Stromal cell of bone marrow (primary cell): ENCODE data around the gene SSNA1.

Experiments
- DNase-seq: peaks from one replicate; pipeline ENCODE4 v3.0.0-alpha.2; 2012; ENCODE audit warnings: low read depth

Gene SSNA1

DNA sequence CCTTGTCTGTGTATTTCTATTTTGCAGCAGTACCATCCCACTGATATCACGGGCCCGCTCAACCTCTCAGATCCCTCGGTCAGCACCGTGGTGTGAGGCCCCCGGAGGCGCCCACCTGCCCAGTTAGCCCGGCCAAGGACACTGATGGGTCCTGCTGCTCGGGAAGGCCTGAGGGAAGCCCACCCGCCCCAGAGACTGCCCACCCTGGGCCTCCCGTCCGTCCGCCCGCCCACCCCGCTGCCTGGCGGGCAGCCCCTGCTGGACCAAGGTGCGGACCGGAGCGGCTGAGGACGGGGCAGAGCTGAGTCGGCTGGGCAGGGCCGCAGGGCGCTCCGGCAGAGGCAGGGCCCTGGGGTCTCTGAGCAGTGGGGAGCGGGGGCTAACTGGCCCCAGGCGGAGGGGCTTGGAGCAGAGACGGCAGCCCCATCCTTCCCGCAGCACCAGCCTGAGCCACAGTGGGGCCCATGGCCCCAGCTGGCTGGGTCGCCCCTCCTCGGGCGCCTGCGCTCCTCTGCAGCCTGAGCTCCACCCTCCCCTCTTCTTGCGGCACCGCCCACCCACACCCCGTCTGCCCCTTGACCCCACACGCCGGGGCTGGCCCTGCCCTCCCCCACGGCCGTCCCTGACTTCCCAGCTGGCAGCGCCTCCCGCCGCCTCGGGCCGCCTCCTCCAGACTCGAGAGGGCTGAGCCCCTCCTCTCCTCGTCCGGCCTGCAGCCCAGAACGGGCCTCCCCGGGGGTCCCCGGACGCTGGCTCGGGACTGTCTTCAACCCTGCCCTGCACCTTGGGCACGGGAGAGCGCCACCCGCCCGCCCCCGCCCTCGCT, 20.5 kb upstream of the SSNA1 start:
- no peak for DNase-seq

DNA sequence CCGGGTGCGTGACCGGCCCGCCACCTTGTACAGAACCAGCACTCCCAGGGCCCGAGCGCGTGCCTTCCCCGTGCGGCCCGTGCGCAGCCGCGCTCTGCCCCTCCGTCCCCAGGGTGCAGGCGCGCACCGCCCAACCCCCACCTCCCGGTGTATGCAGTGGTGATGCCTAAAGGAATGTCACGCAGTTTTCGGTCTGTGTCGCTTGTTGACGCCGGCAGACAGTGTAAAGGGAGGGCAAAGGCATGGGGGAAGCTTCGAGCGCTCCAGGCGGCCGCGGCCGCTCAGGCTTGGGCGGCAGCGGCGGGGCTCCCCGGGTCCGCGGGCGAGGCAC, 19.9 kb upstream of the SSNA1 start:
- DNase-seq, result no peak

DNA sequence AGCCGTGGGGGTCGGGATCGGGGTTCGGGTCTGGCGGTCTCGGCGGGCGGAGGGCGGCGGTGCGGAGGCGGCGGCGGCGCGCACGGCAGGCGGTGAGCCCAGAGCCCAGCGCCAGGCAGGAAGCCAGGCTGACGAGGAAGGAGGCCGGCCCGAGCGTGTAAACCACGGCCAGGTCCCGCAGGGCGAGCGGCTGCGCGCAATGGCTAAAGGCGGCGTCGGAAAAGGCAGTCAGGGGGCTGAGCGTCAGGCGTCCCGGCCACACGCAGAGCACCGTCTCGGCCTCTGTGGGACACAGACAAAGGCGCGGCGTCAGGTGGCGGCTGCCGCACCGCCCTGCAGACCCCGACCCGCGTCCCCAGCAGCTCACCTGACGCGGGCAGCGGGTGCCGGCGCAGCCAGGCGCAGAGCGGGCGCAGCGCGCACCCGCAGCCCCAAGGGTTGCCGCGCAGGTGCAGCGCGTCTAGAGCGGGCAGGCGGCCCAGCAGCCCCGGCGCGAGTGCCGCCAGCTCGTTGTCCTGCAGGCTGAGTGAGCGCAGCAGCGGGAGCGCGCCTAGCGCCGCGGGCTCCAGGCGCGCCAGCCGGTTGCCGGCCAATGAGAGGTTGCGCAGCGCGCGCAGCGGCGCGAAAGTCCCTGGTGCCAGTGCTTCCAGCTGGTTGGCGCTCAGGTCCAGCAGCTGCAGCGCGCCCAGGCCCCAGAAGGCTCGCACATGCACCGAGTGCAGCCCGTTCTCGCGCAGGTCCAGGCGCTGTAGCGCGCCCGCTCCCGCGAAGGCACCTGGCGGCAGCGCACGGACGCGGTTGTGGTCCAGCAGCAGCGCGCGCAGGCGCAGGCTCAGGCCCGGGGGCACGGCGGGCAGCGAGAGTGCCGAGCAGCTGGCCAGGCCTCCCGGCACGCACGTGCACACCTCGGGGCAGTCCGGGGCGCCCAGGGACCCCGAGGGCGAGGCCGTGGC, 19.3 kb upstream of the SSNA1 start:
- DNase-seq, result no peak

DNA sequence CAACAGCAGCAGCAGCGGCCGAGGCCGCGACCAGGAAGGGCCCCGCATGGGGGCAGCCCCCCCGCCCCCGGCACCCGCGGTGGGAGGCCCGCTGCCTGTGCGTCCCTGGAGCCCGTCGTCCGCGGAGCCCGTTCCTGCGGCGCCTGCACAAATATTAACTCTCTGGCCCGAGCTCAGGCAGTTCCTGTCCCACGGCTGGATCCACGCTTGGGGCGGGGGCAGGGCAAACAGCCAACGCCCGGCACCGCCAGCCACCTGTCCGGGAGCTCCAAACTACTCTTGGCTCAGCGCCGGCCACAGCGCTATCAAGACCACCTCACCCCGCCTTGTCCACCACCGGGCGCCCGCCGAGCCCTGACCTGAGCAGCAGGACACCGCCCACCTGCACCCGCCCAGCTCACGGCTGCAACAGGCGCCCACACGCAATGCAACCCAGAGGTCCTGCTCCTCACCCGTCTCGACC, 18.5 kb upstream of the SSNA1 start, which contains the start of gene LRRC26:
Gene LRRC26 (minus strand): TSS at position 156 of the 463 bp plus-strand sequence. CDS start 108 bp downstream, at position 48.
- no peak for DNase-seq

DNA sequence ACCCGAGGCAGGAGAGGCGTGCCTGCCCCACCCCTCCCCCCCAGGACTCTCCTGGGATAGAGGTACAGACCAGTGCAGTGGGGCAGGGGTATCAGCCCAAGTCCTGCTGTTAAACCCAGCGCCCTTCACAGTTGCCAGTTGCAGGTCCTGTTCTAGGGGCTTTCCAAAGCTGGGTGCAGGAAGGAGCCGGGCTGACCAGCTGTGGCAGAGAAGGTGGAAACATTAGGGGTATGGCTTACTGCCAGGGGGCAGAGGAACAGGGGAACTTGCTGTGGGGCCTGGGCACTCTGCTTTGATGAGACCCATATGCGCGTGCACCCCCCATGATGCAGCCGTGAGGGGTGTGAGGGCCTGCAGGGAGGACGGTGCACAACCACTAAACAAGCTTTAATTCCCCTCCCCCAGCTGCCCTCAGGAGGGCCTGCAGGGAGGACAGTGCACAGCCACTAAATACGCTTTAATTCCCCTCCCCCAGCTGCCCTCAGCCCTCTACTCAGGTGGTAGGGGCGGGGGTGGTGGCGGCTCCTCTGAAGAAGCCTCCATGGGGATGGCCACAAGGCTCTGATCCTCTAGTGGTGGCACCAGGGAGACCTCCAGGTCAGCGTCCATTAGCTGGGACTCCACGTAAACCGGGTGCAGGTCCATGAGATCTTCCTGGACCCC, 17.9 kb upstream of the SSNA1 start:
- DNase-seq, result no peak

DNA sequence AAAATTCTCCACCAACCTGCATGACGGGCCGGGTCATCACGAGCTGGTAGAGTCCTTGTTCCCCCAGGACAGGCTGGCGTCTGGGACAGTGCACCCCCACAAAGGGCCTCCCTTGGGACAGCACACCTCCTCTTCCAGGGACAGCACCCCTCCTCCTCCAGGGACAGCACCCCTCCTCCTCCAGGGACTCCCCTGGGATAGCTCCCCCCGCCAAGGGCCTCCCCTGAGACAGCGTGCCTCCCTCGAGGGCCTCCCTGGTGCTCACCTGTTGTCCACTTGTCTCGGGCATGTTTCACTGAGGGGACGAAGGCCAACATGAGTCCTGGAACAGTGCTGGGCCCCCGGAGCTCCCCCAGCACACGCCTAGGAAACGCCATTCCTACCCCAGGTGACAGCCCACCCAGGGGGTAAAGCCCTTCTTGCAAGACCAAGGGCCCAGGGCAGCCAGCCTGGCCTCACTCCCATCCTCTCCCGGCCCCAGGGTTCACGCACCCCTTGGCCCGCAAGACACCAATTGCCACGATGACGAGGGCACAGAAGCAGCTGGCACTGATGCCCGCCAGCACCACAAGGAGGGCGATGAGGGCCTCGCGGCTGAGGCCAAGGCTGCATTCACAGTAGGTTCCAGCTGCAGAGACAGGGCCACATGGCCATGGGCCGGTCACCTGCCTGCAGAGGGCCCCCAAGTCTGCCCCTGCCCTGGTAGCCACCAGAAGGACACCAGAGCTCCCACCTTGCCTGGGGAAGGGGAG, 17.2 kb upstream of the SSNA1 start:
- no peak for DNase-seq

DNA sequence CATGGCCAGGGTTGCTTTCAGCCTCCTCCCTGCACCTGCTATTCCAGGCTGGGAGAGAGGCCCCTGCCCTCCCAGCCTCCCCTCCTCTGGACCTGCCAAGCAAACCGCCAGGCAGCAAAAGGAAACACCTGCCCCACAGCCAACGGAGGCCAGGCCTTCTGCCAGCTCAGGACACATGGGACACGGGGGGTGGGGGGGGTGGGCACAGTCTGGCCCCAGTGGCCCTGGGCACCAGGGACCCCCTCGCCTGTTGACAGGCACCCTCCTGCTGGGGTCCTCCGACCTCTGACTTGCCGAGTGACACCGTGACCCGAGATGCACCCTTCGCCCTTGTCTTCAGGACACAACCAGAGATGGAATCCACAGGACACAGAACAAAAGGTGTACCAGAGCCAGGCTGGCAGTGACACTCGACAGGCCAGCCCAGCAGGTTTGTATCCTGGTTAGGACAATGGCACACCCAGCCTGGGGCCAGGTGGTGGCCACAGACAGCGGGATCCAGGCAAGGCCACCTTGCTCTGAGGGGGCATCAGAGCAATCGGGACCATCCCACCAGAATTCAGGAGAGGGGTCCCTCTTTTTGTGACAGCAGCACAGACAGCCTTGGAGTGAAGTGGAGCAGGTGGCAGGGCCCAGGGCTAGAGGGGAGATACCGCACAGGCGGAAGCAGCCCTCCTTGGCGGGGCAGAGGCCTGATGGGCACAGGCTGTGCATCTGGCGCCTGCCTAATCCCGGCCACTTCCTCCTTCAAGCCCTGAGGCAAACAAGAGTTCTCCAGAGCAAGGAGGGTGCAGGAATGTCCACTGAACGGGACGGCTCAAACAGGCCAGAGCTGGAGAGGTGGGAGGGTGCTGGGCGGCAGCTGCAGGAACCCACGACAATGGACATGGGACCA, 15.3 kb upstream of the SSNA1 start:
- no peak for DNase-seq

DNA sequence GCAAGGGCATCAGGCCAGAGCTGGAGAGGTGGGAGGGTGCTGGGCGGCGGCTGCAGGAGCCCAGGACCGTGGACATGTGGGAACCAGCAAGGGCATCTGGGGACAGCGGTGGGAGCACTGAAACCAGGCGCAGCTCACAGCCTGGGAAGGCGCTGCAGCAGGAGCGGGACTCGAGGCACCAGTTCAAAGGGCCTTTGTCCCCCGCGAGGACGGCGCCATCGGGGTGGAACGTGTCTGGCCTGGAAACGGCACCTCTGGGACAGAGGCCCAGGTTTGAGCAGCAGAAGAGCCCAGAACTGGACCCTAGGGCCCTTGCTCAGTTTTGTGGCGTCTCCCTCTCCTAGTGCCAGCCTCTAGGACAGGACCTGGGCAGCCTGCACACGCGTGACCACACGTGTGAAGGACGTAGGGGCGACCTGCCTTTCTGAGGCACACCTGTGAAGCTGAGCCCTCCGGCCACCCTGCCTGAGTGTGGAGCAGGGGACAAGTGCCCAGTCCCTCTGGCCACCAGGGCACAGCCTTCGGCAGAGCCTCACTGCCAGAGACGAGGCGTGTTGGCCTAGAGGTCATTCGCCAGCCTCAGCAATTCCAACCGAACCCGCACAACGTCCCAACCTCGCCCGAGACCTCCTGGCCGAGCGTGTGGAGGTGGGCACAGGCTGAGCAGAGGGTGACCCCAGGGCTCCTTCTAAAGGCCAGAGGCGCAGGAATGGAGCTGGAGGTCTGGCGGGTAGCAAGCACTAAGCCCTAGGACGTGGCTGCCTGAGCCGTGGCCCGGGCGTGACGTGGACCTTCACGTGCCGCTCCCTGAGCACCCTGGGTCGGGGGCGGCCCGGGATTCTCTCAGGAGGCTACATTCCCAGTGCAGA, 14.4 kb upstream of the SSNA1 start:
- DNase-seq, result no peak

DNA sequence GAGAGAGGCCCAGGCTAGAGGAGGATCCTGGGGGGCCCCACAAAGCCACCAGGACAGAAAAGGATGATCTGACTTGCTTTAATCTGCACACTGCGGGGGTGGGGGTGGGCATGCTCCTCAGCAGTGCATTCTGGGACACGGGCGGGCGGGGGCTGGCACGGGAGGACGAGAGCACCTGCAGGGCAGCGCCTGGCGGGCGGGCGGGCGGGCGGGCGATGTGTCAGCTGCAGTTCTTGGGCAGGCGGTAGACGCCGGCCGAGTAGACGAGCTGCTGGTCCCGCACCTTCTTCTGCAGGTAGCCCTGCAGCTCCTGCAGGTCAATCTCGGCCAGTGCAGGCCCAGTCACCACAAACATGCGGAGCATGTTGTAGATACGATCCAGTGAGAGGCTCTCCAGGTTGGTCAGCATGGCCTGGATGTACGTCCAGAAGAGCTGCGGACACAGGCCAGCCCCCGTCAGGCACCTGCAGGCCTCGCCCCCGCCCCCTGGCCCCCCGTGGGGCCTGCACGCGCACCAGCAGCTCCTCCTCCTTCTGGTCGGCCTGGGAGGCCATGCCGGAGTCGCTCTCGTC, 13.7 kb upstream of the SSNA1 start:
- DNase-seq, result no peak

DNA sequence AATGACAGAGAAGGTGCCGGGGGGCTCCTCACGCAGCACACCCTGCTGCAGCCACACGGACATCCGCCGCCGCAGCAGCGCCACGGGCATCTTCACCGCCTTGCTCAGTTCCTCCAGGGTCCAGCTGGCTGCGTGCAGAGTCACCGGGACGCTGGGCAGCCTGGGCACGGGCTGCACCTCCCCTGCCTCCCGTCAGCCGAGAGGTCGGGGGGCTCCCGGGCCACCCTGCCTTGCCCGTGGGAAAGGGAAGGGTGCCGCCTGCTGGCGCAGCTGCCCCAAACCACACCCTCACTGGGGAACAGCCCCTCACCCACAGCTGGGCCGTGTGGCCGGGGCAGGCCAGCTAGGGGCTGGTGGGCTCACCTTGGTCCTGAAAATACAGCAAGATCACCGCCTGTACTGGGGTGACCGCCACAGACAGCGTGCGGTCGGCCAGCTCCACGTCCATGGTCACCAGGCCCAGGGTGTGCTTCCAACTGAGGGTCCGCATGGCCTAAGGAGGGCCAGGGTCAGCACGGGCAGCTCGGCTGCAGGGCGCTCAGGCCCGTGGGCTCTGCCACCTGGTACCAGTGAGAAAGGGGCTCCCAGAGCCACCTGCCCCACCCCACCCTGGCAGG, 13.0 kb upstream of the SSNA1 start:
- no peak for DNase-seq

DNA sequence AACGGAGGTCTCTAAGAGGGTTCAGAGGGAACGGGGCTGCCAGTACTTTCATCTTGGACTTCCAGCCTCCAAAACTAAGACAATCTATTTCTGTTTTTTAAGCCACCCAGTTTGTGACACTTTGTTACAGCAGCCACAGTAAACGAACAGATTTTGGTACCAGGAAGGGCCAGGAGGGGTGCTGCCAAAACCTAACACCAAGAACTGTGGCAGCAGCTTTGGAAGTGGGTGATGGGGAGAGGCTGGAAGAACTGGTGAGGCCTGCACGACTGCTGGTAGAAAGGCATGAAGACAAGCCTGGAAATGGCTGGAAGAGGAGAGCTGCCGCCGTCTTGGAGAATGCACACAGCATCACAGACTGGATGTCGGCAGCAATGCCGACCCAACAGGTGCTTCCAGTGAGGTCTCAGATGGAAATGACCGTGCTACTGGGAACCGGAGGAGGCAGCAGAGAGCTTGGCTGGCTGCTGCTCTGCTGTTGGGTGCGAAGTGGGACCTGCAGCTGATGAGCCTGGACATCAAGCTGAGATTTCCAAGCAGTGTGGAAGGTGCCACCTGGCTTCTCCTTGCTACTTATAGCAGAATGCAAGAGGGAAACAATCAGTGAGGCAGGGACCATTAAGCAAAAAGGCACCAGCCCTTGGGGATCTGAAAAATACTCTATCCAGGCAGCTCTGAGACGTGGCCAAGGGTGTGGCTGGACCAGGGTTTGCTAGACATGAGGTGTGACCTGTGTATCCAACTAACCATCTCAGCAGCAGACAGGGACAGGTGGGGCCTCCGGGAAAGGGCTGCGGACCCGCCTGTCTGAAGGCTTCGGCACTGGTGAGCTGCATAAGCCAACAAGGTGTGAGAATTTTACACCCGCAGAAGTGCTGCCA, 11.9 kb upstream of the SSNA1 start:
- no peak for DNase-seq

DNA sequence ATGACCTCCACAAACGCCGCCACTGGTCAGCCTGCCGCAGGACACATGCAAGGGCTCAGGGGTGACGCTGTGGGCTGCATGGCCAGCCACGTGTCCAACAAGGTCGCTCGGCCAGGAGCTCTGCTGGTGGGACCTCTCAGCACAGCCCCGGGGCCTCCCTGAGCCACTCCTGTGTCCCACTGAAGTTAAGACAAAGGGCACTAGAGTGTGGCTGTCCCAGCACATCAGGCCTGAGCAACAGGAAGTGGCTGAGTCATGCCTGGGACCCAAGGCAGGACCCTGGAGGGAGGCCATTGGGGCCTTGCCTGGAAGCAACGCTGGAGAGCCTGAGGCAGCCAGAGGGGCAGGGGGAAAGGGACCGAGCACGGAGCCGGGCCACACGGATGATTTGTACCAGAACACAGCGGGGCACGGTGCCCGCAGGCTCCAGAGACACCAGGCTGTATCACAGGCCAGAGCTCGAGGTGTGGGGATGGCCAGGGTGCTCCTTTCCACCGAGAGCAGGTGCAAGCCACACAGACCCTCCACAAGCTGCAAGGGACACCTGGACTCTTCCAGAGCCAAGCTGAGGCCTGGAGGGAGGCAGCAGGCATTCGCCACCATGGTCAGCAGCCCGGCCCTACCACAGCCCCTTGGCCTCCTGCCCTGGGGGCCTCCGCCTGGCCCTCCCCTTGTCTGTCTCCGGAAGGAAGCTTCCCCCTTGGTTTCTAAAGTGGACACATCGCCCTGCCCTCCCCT, 10.1 kb upstream of the SSNA1 start:
- DNase-seq, result no peak

DNA sequence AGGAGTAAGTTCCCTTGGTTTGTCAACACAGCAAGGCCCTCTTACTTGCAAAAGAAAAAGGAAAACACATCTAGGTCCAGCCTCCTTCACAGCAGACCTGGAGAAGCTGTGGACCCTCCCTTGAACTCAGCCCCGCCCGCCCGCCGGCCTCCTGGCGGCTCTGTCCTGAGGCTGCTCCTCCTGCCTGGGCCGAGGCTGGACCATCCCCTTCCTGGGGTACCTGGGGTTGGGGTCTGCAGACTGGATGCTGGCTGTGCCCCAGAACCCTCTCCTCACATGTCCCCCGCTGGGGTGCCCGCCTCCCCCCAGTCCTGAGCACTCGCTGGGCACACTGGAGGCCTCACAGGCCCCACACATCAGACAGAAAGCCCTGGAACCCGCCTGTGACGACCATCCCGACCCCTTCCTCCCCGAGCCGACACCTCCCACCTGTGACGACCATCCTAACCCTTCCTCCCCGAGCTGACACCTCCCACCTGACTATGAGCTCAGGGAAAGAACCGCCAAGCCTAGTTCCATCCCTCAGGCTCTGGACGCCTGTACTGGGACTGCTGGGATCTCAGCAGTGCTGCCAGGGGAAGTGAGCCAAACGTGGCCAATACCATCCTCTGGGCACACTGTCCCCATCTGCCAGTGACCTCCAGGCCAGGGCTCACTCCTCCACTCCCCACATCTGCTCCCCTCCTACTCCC, 9.4 kb upstream of the SSNA1 start:
- DNase-seq, result no peak

DNA sequence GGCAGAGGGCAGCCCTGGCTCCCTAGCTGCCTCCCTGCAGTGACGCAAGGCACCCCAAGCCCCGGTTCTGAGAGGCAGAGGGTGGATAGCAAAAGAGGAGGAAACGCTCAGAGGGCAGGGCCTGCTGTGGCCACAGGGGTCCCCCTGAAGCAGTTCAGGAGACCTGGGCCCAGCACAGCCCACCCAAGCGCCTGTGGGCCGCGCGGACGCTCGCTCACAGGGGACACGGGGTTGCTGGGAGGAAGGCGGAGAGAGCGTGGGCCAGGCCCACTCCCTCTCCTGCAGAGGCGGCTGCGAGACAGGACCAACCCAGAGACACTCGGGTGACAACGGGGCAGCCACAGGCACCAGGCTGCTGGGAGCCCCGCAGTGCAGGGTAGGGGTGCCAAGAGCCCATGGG, 8.7 kb upstream of the SSNA1 start:
- DNase-seq, result no peak

DNA sequence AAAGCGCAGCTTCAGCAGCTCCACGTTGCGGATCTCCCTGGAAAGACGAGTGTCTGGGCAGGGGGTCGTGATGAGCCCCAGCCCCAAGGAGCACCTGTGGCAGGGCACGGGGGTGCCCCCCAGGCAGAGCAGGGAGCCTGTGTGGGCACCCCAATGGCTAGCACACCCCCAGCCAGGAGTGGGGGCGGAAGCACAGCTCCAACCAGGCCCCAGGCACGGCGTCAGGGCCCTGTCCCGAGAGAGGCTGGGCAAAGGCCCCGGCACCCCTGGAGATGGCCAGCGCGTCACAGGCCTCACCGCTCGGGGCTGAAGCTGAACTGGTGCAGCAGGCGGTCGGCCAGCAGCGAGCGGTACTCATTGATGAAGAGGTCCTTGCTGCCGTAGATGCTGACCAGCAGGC, 8.0 kb upstream of the SSNA1 start:
- DNase-seq, result no peak

DNA sequence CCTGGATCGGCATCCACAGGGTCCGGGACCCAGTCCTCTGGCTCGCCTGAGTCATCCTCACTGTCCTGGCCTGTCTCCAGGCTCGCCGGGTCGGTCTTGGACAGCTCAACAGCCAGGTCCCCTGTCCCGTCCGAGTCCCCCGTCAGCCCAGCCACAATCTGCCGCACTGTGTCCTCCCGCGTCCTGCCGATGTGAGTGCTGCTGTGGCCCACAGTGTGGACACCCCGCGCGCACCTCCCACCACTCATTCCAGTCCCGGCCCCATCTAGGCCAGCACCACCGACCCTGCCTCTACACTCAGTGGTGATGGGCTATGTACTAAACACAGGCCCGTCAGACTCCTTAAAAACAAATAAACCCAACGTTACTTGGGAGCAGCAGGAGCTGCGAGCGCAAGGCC, 6.8 kb upstream of the SSNA1 start:
- no peak for DNase-seq

DNA sequence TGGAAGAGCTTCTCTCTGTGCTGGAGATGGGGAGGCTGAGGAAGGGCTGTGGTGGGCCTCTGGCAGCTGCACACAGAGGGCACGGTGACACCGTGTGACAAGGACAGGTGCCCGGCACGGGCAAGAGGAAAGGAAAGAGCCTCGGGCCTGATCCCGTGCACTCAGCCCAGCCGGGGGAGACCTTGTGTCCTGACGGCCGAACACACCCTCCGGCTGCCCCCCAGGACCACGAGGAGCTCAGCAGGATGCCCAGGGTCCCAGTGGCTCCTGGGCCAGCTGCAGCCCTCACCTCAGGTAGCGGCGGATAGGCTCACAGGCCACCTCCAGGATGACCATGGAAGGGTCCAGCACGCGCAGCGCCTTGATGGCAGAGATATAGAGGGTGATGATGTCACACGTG, 5.6 kb upstream of the SSNA1 start:
- no peak for DNase-seq
